OCI-LY7 (cell line): Measurements from ENCODE around the gene CHST11.

Experiments used
- EZH2phosphoT487 ChIP-seq: fragments of 200-600 bp; sonication (generic); IDR thresholded peaks from 2 replicates; pipeline ENCODE4 v1.6.1; 2018; ENCODE audit warnings: low read depth, borderline replicate concordance, mild to moderate bottlenecking, mixed run types, antibody characterized with exemption, low read length, moderate library complexity, mixed read lengths
- TF ChIP-seq, protein P1 (sequence below): fragments of 200-600 bp; sonication (generic); conservative IDR thresholded peaks from 2 replicates; pipeline ENCODE4 v1.5.1; 2014; ENCODE audit warnings: mild to moderate bottlenecking, antibody characterized with exemption, low read length, moderate library complexity, mixed read lengths

DNA sequence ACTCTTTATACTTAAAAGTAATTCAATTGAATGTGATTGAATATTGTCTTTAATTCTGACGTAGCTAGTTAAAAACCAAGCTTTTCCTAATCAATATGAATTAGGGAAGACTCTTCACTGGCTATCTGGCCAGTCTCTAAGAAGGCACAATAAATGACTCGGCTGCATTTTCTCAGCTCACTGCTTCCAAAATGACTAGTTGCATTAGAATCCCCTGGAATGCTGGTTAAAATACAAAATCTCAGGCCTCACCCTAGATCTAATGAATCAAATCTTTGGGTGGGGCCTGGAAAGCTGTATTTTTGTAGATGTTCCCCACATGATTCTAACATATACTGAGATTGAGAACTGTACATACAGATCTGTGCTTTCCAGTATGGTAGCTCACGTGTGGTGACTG is 242.1 kb downstream of the CHST11 start:
- TF ChIP-seq, protein P1, sequence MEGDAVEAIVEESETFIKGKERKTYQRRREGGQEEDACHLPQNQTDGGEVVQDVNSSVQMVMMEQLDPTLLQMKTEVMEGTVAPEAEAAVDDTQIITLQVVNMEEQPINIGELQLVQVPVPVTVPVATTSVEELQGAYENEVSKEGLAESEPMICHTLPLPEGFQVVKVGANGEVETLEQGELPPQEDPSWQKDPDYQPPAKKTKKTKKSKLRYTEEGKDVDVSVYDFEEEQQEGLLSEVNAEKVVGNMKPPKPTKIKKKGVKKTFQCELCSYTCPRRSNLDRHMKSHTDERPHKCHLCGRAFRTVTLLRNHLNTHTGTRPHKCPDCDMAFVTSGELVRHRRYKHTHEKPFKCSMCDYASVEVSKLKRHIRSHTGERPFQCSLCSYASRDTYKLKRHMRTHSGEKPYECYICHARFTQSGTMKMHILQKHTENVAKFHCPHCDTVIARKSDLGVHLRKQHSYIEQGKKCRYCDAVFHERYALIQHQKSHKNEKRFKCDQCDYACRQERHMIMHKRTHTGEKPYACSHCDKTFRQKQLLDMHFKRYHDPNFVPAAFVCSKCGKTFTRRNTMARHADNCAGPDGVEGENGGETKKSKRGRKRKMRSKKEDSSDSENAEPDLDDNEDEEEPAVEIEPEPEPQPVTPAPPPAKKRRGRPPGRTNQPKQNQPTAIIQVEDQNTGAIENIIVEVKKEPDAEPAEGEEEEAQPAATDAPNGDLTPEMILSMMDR: no peak
- TF ChIP-seq EZH2phosphoT487: no peak
